HepG2 (cell line): ENCODE measurements around the gene KLHL12. TPM values are rescaled to one million over a fixed set of nuclear protein-coding genes. Genes with fewer than 3 reads are reported as not detected.
A peak's percentile ranks its signal among the peaks of the same experiment; 100 is the strongest.

ENCODE experiments used
- DR1 ChIP-seq: sonication (generic); formaldehyde crosslinking; IDR thresholded peaks from 2 replicates; pipeline ENCODE4 v1.8.0; 2021; ENCODE audit warnings: mild to moderate bottlenecking, missing genetic modification reagents, inconsistent platforms
- FLYWCH1 ChIP-seq: sonication (generic); formaldehyde crosslinking; IDR thresholded peaks from 2 replicates; pipeline ENCODE4 v1.8.1; 2023; ENCODE audit warnings: mild to moderate bottlenecking, missing genetic modification reagents
- GABPB1 ChIP-seq: IDR thresholded peaks from 2 replicates; pipeline ENCODE4 v1.6.1; 2016; ENCODE audit warnings: mild to moderate bottlenecking, missing genetic modification reagents, moderate library complexity, missing compliant biosample characterization
- ONECUT2 ChIP-seq: sonication (generic); formaldehyde crosslinking; IDR thresholded peaks from 2 replicates; pipeline ENCODE4 v1.4.0; 2020; ENCODE audit warnings: missing genetic modification reagents
- PBX2 ChIP-seq: IDR thresholded peaks from 2 replicates; pipeline ENCODE4 v1.6.1; 2016; ENCODE audit warnings: control low read depth
- POLR2AphosphoS5 ChIP-seq: IDR thresholded peaks from 2 replicates; pipeline ENCODE4 v1.6.1; 2012; ENCODE audit warnings: low read depth, low read length
- REPIN1 ChIP-seq: sonication (generic); formaldehyde crosslinking; IDR thresholded peaks from 2 replicates; pipeline ENCODE4 v1.8.0; 2022; ENCODE audit warnings: missing genetic modification reagents, low read depth, mild to moderate bottlenecking, borderline replicate concordance
- SATB2 ChIP-seq: sonication (generic); formaldehyde crosslinking; IDR thresholded peaks from 2 replicates; pipeline ENCODE4 v1.5.0; 2020; ENCODE audit warnings: missing genetic modification reagents
- SMYD3 ChIP-seq: sonication (generic); formaldehyde crosslinking; IDR thresholded peaks from 2 replicates; pipeline ENCODE4 v1.8.1; 2023; ENCODE audit warnings: mild to moderate bottlenecking, missing genetic modification reagents
- STAG1 ChIP-seq: sonication (generic); formaldehyde crosslinking; IDR thresholded peaks from 2 replicates; pipeline ENCODE4 v1.4.0; 2020; ENCODE audit warnings: missing genetic modification reagents
- THAP9 ChIP-seq: sonication (generic); formaldehyde crosslinking; IDR thresholded peaks from 2 replicates; pipeline ENCODE4; 2020; ENCODE audit warnings: missing genetic modification reagents, mild to moderate bottlenecking, borderline replicate concordance
- ZFP82 ChIP-seq: sonication (generic); formaldehyde crosslinking; IDR thresholded peaks from 2 replicates; pipeline ENCODE4 v1.5.1; 2020; ENCODE audit warnings: mild to moderate bottlenecking, missing genetic modification reagents, borderline replicate concordance
- ZFP90 ChIP-seq: sonication (generic); formaldehyde crosslinking; IDR thresholded peaks from 2 replicates; pipeline ENCODE4 v1.8.0; 2022; ENCODE audit warnings: missing genetic modification reagents, mild to moderate bottlenecking, inconsistent platforms, borderline replicate concordance
- ZIK1 ChIP-seq: sonication (generic); formaldehyde crosslinking; IDR thresholded peaks from 2 replicates; pipeline ENCODE4 v1.5.0; 2020; ENCODE audit warnings: mild to moderate bottlenecking, low read depth, missing genetic modification reagents, borderline replicate concordance
- ZNF12 ChIP-seq: sonication (generic); formaldehyde crosslinking; IDR thresholded peaks from 2 replicates; pipeline ENCODE4 v1.5.0; 2020; ENCODE audit warnings: missing genetic modification reagents
- ZNF124 ChIP-seq: sonication (generic); formaldehyde crosslinking; IDR thresholded peaks from 2 replicates; pipeline ENCODE4 v1.4.0; 2020; ENCODE audit warnings: missing genetic modification reagents
- ZNF160 ChIP-seq: sonication (generic); formaldehyde crosslinking; IDR thresholded peaks from 2 replicates; pipeline ENCODE4 v1.8.0; 2022; ENCODE audit warnings: mild to moderate bottlenecking, inconsistent platforms, missing genetic modification reagents
- ZNF329 ChIP-seq: sonication (generic); formaldehyde crosslinking; IDR thresholded peaks from 2 replicates; pipeline ENCODE4 v1.9.0; 2021; ENCODE audit warnings: low read depth, mild to moderate bottlenecking, missing genetic modification reagents
- ZNF550 ChIP-seq: sonication (generic); formaldehyde crosslinking; IDR thresholded peaks from 2 replicates; pipeline ENCODE4 v1.4.0; 2020; ENCODE audit warnings: mild to moderate bottlenecking, missing genetic modification reagents, borderline replicate concordance
- ZNF572 ChIP-seq: sonication (generic); formaldehyde crosslinking; IDR thresholded peaks from 2 replicates; pipeline ENCODE4 v1.5.1; 2020; ENCODE audit warnings: mild to moderate bottlenecking, missing genetic modification reagents
- ZNF691 ChIP-seq: sonication (generic); formaldehyde crosslinking; IDR thresholded peaks from 2 replicates; pipeline ENCODE4 v1.4.0; 2020; ENCODE audit warnings: missing genetic modification reagents, low read depth, mild to moderate bottlenecking, borderline replicate concordance
- ZNF704 ChIP-seq: sonication (generic); formaldehyde crosslinking; IDR thresholded peaks from 2 replicates; pipeline ENCODE4 v1.8.1; 2023; ENCODE audit warnings: mild to moderate bottlenecking, inconsistent platforms, moderate library complexity, missing genetic modification reagents, borderline replicate concordance
- ZNF792 ChIP-seq: IDR thresholded peaks from 2 replicates; pipeline ENCODE4 v1.6.1; 2016
- ZNF800 ChIP-seq: sonication (generic); formaldehyde crosslinking; IDR thresholded peaks from 2 replicates; pipeline ENCODE4 v1.4.0; 2020; ENCODE audit warnings: missing genetic modification reagents
- polyA plus RNA-seq, 8 experiments: library from polyadenylated mRNA; depleted of rRNA in 3 of 8; stranded (reverse) in 7 of 8; unstranded in 1 of 8; fragments of >200 nt; fragmentation: Illumina TruSeq in 4 of 8; extraction: Trizol in 4 of 8; gene quantifications; 2 replicates each; pipeline versions ENCODE4 v1.2.1 to v1.2.3, GENCODE V29; 2011 to 2016; ENCODE audit warnings: low read depth in 4 of 8, missing spikeins in 1 of 8, mixed read lengths in 1 of 8; ENCODE audit not compliant: insufficient read depth in 1 of 8
- total RNA-seq, 5 experiments: library from RNA; depleted of rRNA; stranded (reverse); fragments of >200 nt; fragmentation: Illumina TruSeq; extraction: Trizol; gene quantifications; 2 replicates each; pipeline ENCODE4 v1.2.3, GENCODE V29; 2016; ENCODE audit warnings: low read depth in 1 of 5

KLHL12 gene
- total and polyA plus RNA-seq, 2 of the 13 experiments (the other 11 are each of a cell fraction or from before 2014, with no cell fraction given): 19.2 to 25.2 TPM

GRCh38 chr1:202967684-202968281 is 40.7 kb upstream of the KLHL12 start (continued):
- TF ChIP-seq REPIN1 (CRISPR knock-in tag) (0 out of 2 replicates have a peak, but pooled peaks have one; percentile 29), SMYD3 (CRISPR knock-in tag) (no peak), ZNF12 (CRISPR knock-in tag) (no peak), GABPB1 (CRISPR knock-in tag) (no peak), ONECUT2 (CRISPR knock-in tag) (no peak), ZNF550 (CRISPR knock-in tag) (no peak), ZNF691 (no peak), SATB2 (CRISPR knock-in tag) (no peak), PBX2 (CRISPR knock-in tag) (no peak), ZNF572 (CRISPR knock-in tag) (no peak), FLYWCH1 (CRISPR knock-in tag) (no peak), ZNF800 (CRISPR knock-in tag) (no peak), ZFP90 (CRISPR knock-in tag) (no peak), ZNF160 (CRISPR knock-in tag) (no peak), ZNF792 (CRISPR knock-in tag) (0 out of 2 replicates have a peak, but pooled peaks have one; percentile 19), STAG1 (CRISPR knock-in tag) (no peak), THAP9 (CRISPR knock-in tag) (no peak), ZNF704 (CRISPR knock-in tag) (no peak), ZIK1 (CRISPR knock-in tag) (no peak), DR1 (CRISPR knock-in tag) (0 out of 2 replicates have a peak, but pooled peaks have one; percentile 38), ZFP82 (CRISPR knock-in tag) (no peak), ZNF124 (CRISPR knock-in tag) (no peak), ZNF329 (CRISPR knock-in tag) (no peak), POLR2AphosphoS5 (no peak)
